Activated CD4-positive, alpha-beta T cell treated with anti-CD3 and anti-CD28 coated beads, Interleukin-2, amount 50 U/mL, for 16 hours (primary cell): ENCODE data around the gene KRT16.
"Not testable (repeated sequence)": the region's sequence is repeated elsewhere in the genome, so short reads cannot be mapped to it uniquely, and the experiment has no call there.

Experiments used
- DNase-seq: peaks from one replicate; pipeline ENCODE4 v3.0.0-alpha.2; 2020

Gene KRT16

GRCh38 chr17:41613277-41614082 is 913 bp upstream of the KRT16 start:
- no peak for DNase-seq

- no peak for DNase-seq
Observed at GRCh38 chr17:41610965-41611640, 1.5 kb downstream of the KRT16 start.

GRCh38 chr17:41610061-41610517 is 2.5 kb downstream of the KRT16 start:
- DNase-seq: not testable (repeated sequence)

GRCh38 chr17:41606930-41607329 is 5.6 kb downstream of the KRT16 start:
- not testable (repeated sequence) for DNase-seq

GRCh38 chr17:41602524-41602923 is 10.0 kb downstream of the KRT16 start:
- DNase-seq: no peak

- no peak for DNase-seq
Observed at GRCh38 chr17:41600318-41600717, 12.2 kb downstream of the KRT16 start.

GRCh38 chr17:41599680-41600079 is 12.9 kb downstream of the KRT16 start:
- DNase-seq: no peak

- DNase-seq: no peak
Observed at GRCh38 chr17:41595585-41595984, 17.0 kb downstream of the KRT16 start.

- DNase-seq: no peak
Observed at GRCh38 chr17:41594363-41594915, 18.1 kb downstream of the KRT16 start.

GRCh38 chr17:41593306-41593981 is 19.1 kb downstream of the KRT16 start:
- no peak for DNase-seq

GRCh38 chr17:41592601-41593305 is 19.8 kb downstream of the KRT16 start:
- DNase-seq: no peak

- DNase-seq: no peak
Observed at GRCh38 chr17:41589301-41589700, 23.3 kb downstream of the KRT16 start.

GRCh38 chr17:41588126-41588810 is 24.3 kb downstream of the KRT16 start:
- no peak for DNase-seq

GRCh38 chr17:41586863-41587495 is 25.6 kb downstream of the KRT16 start, which contains the start of gene KRT14:
TSS of gene KRT14 (minus strand) at chr17:41586895. CDS start at chr17:41586834, 61 bp downstream.
- no peak for DNase-seq

- no peak for DNase-seq
Observed at GRCh38 chr17:41585301-41586056, 27.1 kb downstream of the KRT16 start.

GRCh38 chr17:41584331-41584927 is 28.1 kb downstream of the KRT16 start:
- not testable (repeated sequence) for DNase-seq

GRCh38 chr17:41583137-41584127 is 29.1 kb downstream of the KRT16 start:
- DNase-seq: no peak

- DNase-seq: not testable (repeated sequence)
Observed at GRCh38 chr17:41582061-41582968, 30.3 kb downstream of the KRT16 start.
